B cell (primary cell): ENCODE measurements around the gene NEMP1. TPM values are rescaled to one million over a fixed set of nuclear protein-coding genes. Genes with fewer than 3 reads are reported as not detected.
"Not testable (repeated sequence)": the region's sequence is repeated elsewhere in the genome, so short reads cannot be mapped to it uniquely, and the experiment has no call there.

Experiments used
- ATAC-seq: fragments of 200-7000 bp; cut with Tn5 transposase; one replicate; pipeline ENCODE4 v1.10.0; 2021; ENCODE audit warnings: low read depth, mild to moderate bottlenecking, moderate number of reproducible peaks, moderate library complexity
- CTCF ChIA-PET: fragments of 350-600 bp; sonication (Branson Sonifier 250); formaldehyde crosslinking; loops from one replicate; lab custom pipeline; 2021; ENCODE audit warnings: antibody characterized with exemption, inconsistent platforms; lab: Charles Lee
- POLR2A ChIA-PET: fragments of 350-600 bp; sonication (Branson Sonifier 250); formaldehyde crosslinking; loops from one replicate; lab custom pipeline; 2021; ENCODE audit warnings: antibody characterized with exemption; lab: Charles Lee
- DNase-seq: peaks from one replicate; pipeline ENCODE4 v3.0.0; 2013
- H2AFZ ChIP-seq: 2 replicates; pipeline ENCODE4 v1.6.1; 2012; ENCODE audit warnings: mild to moderate bottlenecking, low read depth, low read length; ENCODE audit not compliant: insufficient read depth, poor library complexity, severe bottlenecking
- H3K27ac ChIP-seq, 2 donors: 1 replicate in 1 of 2; 2 replicates in 1 of 2; pipeline ENCODE4 v1.5.1; 2012 to 2013; ENCODE audit warnings: low read length in 2 of 2, mild to moderate bottlenecking in 2 of 2, moderate library complexity in 1 of 2
- H3K27me3 ChIP-seq, 4 experiments: fragments of 200-600 bp in 1 of 4; sonication (generic) in 1 of 4; replicated peaks in 1 of 4; 1 replicate in 2 of 4; 2 replicates in 2 of 4; pipeline versions ENCODE4 v1.6.1 to v1.7.0; 2013 to 2016; ENCODE audit warnings: low read length in 3 of 4, mild to moderate bottlenecking in 2 of 4, mixed read lengths in 1 of 4, moderate library complexity in 1 of 4; ENCODE audit not compliant: insufficient read depth in 4 of 4, control insufficient read depth in 3 of 4; ENCODE audit errors: control extremely low read depth in 1 of 4
- H3K36me3 ChIP-seq, 2 experiments: replicated peaks in 1 of 2; 1 replicate in 1 of 2; 2 replicates in 1 of 2; pipeline versions ENCODE4 v1.6.1 to v1.7.1; 2013; ENCODE audit warnings: low read length in 1 of 2; ENCODE audit not compliant: insufficient read depth in 2 of 2, control insufficient read depth in 1 of 2; ENCODE audit errors: control extremely low read depth in 1 of 2, extremely low read depth in 1 of 2
- H3K4me1 ChIP-seq, 2 donors: fragments of 200-600 bp in 1 of 2; sonication (generic) in 1 of 2; 1 replicate in 1 of 2; 2 replicates in 1 of 2; pipeline versions ENCODE4 v1.5.1 to v1.6.1; 2013 to 2017; ENCODE audit warnings: low read length in 2 of 2; ENCODE audit not compliant: control insufficient read depth in 2 of 2, insufficient read depth in 2 of 2
- H3K4me2 ChIP-seq: replicated peaks from 2 replicates; pipeline ENCODE3; 2012; ENCODE audit warnings: mild to moderate bottlenecking, low read depth, low read length; ENCODE audit not compliant: poor library complexity, severe bottlenecking
- H3K4me3 ChIP-seq, 5 experiments: fragments of 200-600 bp in 1 of 5; sonication (generic) in 1 of 5; 1 replicate in 3 of 5; 2 replicates in 2 of 5; pipeline versions ENCODE4 v1.5.1 to v1.7.0; 2011 to 2016; ENCODE audit warnings: low read length in 4 of 5, mild to moderate bottlenecking in 4 of 5, low read depth in 2 of 5, control low read depth in 1 of 5, moderate library complexity in 1 of 5; ENCODE audit not compliant: insufficient read depth in 1 of 5; ENCODE audit errors: control extremely low read depth in 1 of 5, extremely low read depth in 1 of 5
- H3K79me2 ChIP-seq: fragments of 200-600 bp; sonication (generic); one replicate; pipeline ENCODE4 v1.6.0; 2016; ENCODE audit warnings: low read length; ENCODE audit not compliant: control insufficient read depth, insufficient read depth
- H3K9ac ChIP-seq: fragments of 200-600 bp; sonication (generic); 2 replicates; pipeline ENCODE4 v1.6.1; 2017; ENCODE audit warnings: mild to moderate bottlenecking, low read length, moderate library complexity
- H3K9me3 ChIP-seq, 3 donors: one replicate each; pipeline versions ENCODE4 v1.6.1 to v1.7.1; 2013; ENCODE audit warnings: low read length in 2 of 3; ENCODE audit not compliant: control insufficient read depth in 2 of 3, insufficient read depth in 1 of 3; ENCODE audit errors: control extremely low read depth in 1 of 3
- H4K20me1 ChIP-seq: 2 replicates; pipeline ENCODE4 v1.6.0; 2012; ENCODE audit warnings: mild to moderate bottlenecking, low read length; ENCODE audit not compliant: insufficient read depth, control insufficient read depth, poor library complexity, severe bottlenecking
- H3K27ac Mint-ChIP-seq: one replicate; pipeline ENCODE4 v1.8.0; 2021; ENCODE audit warnings: mixed read lengths
- H3K27me3 Mint-ChIP-seq: one replicate; pipeline ENCODE4 v1.8.0; 2021; ENCODE audit warnings: mixed read lengths
- H3K4me1 Mint-ChIP-seq: one replicate; pipeline ENCODE4 v1.8.0; 2021; ENCODE audit warnings: mixed read lengths
- H3K4me3 Mint-ChIP-seq: one replicate; pipeline ENCODE4 v1.8.0; 2021; ENCODE audit warnings: mixed read lengths
- H3K9me3 Mint-ChIP-seq: one replicate; pipeline ENCODE4 v1.8.0; 2022; ENCODE audit warnings: mixed read lengths; ENCODE audit not compliant: insufficient read depth
- CTCF ChIP-seq: fragments of 200-600 bp; IDR thresholded peaks from one replicate; pipeline ENCODE4 v1.8.0; 2022; ENCODE audit warnings: antibody characterized with exemption, mild to moderate bottlenecking
- EZH2 ChIP-seq: IDR thresholded peaks from 2 replicates; pipeline ENCODE4 v1.6.1; 2012; ENCODE audit warnings: borderline replicate concordance, low read depth, mild to moderate bottlenecking, moderate library complexity, low read length; ENCODE audit not compliant: insufficient read depth, poor library complexity, severe bottlenecking
- WGBS: methylation state at CpG from one replicate; pipeline ENCODE4 v1.1.5; 2013; ENCODE audit warnings: missing lambda C conversion rate; ENCODE audit not compliant: insufficient coverage; 5-methylcytosine and 5-hydroxymethylcytosine counted together
- intact Hi-C: fragments of 100-400 bp; cut with micrococcal nuclease; formaldehyde crosslinking; loops from one replicate; pipeline ENCODE4 v1.10.0; 2022
- polyA plus RNA-seq: library from polyadenylated mRNA; depleted of rRNA; stranded (reverse); fragments of >200 nt; gene quantifications from 2 replicates; pipeline ENCODE4 v1.2.3, GENCODE V29; 2012
- total RNA-seq, 2 donors: library from RNA; stranded (reverse); fragments of 120-200 nt in 1 of 2; gene quantifications; 1 replicate in 1 of 2; 2 replicates in 1 of 2; pipeline versions ENCODE4 v1.2.3 to v1.2.4, GENCODE V29; 2013 to 2022

The NEMP1 gene
- total and polyA plus RNA-seq, 2 donors (not counting 1 experiment from before 2014, with no cell fraction given): 13.6 to 35.0 TPM

DNA sequence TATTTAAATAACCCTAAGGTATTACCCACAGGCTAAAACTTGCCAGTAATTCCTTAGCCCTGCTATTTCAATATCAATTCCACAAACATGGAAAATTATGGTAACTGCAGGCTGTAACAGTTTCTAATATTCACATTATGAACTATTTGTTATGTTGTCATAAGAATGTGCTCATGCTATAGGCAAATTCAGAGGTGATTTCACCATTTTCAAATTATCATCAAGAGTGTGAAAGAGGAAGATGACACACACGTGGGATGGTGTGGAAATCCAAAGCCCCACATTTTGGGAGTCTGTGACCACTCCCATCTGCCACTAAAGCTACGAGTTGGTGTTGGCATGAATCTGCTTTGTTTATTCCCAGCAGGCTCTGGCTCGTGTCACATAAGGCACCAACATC, 22.8 kb downstream of the NEMP1 start:
- no peak overlapping the region for H3K4me3 Mint-ChIP-seq
- TF ChIP-seq CTCF (no peak), EZH2 (no peak)
- Histone ChIP-seq H3K79me2 (no peaks in the 10 kb centered on the region), H3K27me3 (no peaks in the 10 kb centered on the region), H3K9ac (no peak overlapping the region), H3K27ac (no peak overlapping the region), H2AFZ (no peak overlapping the region), H3K9me3 (no peaks in the 10 kb centered on the region), H3K4me3 (no peak overlapping the region), H4K20me1 (no peaks in the 10 kb centered on the region), H3K4me1 (peaks cover 24 to 37% of the 10 kb centered on the region in 2 donors), H3K4me2 (no peak overlapping the region), H3K36me3 (peaks cover 1 to 8% of the 10 kb centered on the region in 2 experiments)
- POLR2A ChIA-PET: no interaction called here
- DNase-seq: no peak
- CTCF ChIA-PET: interaction anchor here (0.6 to 2.5 kb wide), 4 partner anchors 15 to 291 kb away, joined by 3 to 12 read pairs (median 5); no protein-coding TSS in a partner anchor
- no peaks in the 10 kb centered on the region for H3K27me3 Mint-ChIP-seq
- peaks cover 48% of the 10 kb centered on the region for H3K4me1 Mint-ChIP-seq
- peak overlapping the region; percentile 41 for H3K27ac Mint-ChIP-seq
- no peak for ATAC-seq
- H3K9me3 Mint-ChIP-seq: no peaks in the 10 kb centered on the region
- intact Hi-C loops: no loop called here
- WGBS: 80% methylated on average over 1 of the region's 3 CpGs

- ATAC-seq, H3K27ac ChIP-seq, H3K9me3 Mint-ChIP-seq, H3K27me3 ChIP-seq, H3K9me3 ChIP-seq, CTCF ChIA-PET, H2AFZ ChIP-seq, DNase-seq, intact Hi-C loops, H3K36me3 ChIP-seq, POLR2A ChIA-PET, H3K9ac ChIP-seq, H3K27ac Mint-ChIP-seq, H3K4me3 ChIP-seq, H4K20me1 ChIP-seq, H3K4me3 Mint-ChIP-seq, H3K4me2 ChIP-seq, H3K79me2 ChIP-seq, H3K27me3 Mint-ChIP-seq: not testable (repeated sequence)
- peaks cover 22 to 27% of the 10 kb centered on the region in 2 donors for H3K4me1 ChIP-seq
- H3K4me1 Mint-ChIP-seq: peaks cover 34% of the 10 kb centered on the region
- WGBS: 94% methylated on average over 2 of the region's 4 CpGs
Observed at GRCh38 chr12:57053901-57054300, 24.7 kb downstream of the NEMP1 start.

- H3K4me2 ChIP-seq, H3K27ac ChIP-seq, intact Hi-C loops, H3K79me2 ChIP-seq, H3K9me3 ChIP-seq, ATAC-seq, H3K9me3 Mint-ChIP-seq, H3K27ac Mint-ChIP-seq, H3K9ac ChIP-seq, H3K27me3 Mint-ChIP-seq, H3K27me3 ChIP-seq, POLR2A ChIA-PET, CTCF ChIA-PET, H2AFZ ChIP-seq, H3K4me3 Mint-ChIP-seq, DNase-seq, H3K36me3 ChIP-seq, H3K4me3 ChIP-seq, H4K20me1 ChIP-seq: not testable (repeated sequence)
- peaks cover 14 to 22% of the 10 kb centered on the region in 2 donors for H3K4me1 ChIP-seq
- WGBS: no CpG with 5 or more reads among the region's 4 CpGs
- H3K4me1 Mint-ChIP-seq: peaks cover 28% of the 10 kb centered on the region
Observed at GRCh38 chr12:57053146-57053545, 25.4 kb downstream of the NEMP1 start.
